CD4-positive, alpha-beta T cell treated with Interleukin-12 subunit alpha and Interleukin-12 subunit beta, for 1 hour (primary cell): ENCODE results near the gene ABCC10.
"Not testable (repeated sequence)": the region's sequence is repeated elsewhere in the genome, so short reads cannot be mapped to it uniquely, and the experiment has no call there.

Source experiments
- DNase-seq: peaks from one replicate; pipeline ENCODE4 v3.0.0-alpha.2; 2020

ABCC10 gene

GRCh38 chr6:43413002-43413401, 14.3 kb upstream of the ABCC10 start:
- DNase-seq = no peak

GRCh38 chr6:43415275-43415674, 12.1 kb upstream of the ABCC10 start:
- not testable (repeated sequence) for DNase-seq

DNA sequence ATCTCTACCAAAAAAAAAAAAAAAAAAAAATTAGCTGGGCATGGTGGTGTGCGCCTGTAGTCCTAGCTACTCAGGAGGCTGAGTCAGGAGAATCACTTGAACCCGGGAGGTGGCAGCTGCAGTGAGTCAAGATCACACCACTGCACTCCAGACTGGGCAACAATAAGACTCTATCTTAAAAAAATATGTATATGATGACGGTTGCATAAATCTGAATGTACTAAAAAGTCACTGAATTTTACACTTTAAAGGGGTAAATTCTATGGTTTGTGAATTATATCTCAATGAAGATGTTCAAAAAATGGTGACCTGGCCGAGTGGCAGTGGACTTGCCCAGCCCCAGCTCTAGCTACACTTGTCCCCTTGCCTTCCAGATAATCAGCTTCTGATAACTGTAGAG, 10.4 kb upstream of the ABCC10 start:
- DNase-seq = no peak

DNA sequence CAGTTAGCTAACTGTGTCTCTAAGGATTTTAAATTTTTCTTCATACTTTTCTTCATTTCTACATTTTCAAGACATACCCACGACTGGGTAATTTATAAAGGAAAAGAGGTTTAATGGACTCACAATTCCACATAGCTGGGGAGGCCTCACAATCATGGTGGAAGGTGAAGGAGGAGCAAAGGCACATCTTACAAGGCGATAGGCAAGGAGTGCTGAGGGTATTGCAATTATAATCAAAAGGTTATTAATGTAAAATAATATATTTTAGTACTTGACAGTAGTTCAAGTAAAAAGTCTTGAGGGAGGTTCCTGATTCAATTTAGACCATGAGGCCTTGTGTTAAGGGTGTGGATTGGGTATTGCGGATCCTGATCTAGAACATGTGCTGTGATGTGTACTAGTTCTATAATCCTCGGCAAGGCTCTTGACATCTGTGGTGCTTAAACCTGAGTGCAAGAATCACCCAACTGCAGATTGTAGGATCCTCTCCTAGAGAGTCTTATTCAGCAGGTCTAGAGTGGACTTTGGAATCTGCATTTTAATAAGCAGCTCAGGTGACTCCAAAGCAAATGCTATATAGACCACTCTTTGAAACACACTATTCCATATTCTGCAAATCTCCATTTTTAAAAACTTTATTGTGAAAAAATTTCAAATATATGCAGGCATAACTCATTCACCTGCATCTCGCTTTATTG, 7.2 kb upstream of the ABCC10 start:
- no peak for DNase-seq

DNA sequence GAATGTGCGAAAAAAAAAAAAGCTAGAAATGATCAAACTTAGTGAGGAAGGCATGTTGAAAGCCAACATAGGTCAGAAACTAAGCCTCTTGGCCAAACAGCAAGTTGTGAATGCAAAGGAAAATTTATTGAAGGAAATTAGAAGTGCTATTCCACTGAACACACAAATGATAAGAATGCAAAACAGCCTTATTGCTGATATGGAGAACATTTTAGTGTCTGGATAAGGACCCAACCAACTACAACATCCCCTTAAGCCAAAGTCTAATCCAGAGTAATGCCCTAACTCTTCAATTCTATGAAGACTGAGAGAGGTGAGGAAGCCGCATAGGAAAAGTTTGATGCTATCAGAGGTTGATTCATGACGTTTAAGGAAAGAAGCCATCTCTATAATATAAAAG, 5.5 kb upstream of the ABCC10 start:
- DNase-seq = no peak

DNA sequence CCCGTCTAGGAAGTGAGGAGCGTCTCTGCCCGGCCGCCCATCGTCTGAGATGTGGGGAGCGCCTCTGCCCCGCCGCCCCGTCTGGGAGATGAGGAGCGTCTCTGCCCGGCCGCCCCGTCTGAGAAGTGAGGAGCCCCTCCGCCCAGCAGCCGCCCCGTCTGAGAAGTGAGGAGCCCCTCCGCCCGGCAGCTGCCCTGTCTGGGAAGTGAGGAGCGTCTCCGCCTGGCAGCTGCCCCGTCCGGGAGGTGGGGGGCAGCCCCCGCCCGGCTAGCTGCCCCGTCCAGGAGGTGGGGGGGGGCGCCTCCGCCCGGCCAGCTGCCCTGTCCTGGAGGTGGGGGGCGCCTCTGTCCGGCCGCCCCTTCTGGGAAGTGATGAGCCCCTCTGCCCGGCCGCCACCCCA, 2.3 kb upstream of the ABCC10 start:
- DNase-seq = not testable (repeated sequence)

- DNase-seq = no peak
These were observed 374 bp upstream of the ABCC10 start for GRCh38 chr6:43426928-43427405.

- DNase-seq = no peak
These were observed 800 bp downstream of the ABCC10 start for GRCh38 chr6:43428112-43428570.

- DNase-seq = no peak
These were observed 1.5 kb downstream of the ABCC10 start for GRCh38 chr6:43428874-43429273.

DNA sequence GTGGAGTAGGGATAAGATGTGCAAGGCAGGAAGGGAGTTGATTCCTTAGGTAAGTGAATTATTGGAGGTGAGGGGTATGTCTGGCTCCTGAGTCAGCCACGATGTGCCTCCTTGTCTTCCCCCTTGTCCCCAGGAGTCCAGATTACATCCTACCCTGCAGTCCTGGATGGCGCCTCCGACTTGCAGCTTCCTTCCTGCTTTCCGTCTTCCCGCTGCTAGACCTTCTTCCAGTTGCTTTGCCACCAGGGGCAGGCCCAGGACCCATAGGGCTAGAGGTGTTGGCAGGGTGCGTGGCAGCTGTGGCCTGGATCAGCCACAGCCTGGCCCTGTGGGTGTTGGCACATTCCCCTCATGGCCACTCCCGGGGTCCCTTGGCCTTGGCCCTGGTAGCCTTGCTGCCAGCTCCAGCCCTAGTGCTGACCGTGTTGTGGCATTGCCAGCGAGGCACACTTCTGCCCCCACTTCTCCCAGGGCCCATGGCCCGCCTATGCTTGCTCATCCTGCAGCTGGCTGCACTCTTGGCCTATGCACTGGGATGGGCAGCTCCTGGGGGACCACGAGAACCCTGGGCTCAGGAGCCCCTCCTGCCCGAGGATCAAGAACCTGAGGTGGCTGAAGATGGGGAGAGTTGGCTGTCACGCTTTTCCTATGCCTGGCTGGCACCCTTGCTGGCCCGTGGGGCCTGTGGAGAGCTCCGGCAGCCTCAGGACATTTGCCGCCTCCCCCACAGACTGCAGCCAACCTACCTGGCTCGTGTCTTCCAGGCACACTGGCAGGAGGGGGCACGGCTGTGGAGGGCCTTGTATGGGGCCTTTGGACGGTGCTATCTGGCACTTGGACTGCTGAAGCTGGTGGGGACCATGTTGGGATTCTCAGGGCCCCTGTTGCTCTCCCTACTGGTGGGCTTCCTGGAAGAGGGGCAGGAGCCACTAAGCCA, 4.9 kb downstream of the ABCC10 start:
- no peak for DNase-seq

DNA sequence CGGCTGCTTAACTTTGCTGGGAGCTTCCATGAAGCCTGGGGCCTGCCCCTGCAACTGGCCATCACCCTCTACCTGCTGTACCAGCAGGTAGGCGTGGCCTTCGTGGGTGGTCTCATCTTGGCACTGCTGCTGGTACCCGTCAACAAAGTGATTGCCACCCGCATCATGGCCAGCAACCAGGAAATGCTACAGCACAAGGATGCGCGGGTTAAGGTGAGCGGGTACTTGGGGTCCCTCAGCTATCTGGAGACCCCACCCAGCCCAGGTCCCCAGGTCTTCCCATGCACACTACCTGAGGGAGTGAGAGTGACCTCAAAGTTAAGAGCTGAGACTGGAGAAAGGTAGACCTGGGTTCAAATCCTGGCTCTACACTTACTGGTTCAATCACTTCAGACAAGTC, 5.8 kb downstream of the ABCC10 start:
- DNase-seq = no peak

- no peak for DNase-seq
These were observed 6.9 kb downstream of the ABCC10 start for GRCh38 chr6:43434001-43434840.

- DNase-seq = no peak
These were observed 7.6 kb downstream of the ABCC10 start for GRCh38 chr6:43434943-43435342.

DNA sequence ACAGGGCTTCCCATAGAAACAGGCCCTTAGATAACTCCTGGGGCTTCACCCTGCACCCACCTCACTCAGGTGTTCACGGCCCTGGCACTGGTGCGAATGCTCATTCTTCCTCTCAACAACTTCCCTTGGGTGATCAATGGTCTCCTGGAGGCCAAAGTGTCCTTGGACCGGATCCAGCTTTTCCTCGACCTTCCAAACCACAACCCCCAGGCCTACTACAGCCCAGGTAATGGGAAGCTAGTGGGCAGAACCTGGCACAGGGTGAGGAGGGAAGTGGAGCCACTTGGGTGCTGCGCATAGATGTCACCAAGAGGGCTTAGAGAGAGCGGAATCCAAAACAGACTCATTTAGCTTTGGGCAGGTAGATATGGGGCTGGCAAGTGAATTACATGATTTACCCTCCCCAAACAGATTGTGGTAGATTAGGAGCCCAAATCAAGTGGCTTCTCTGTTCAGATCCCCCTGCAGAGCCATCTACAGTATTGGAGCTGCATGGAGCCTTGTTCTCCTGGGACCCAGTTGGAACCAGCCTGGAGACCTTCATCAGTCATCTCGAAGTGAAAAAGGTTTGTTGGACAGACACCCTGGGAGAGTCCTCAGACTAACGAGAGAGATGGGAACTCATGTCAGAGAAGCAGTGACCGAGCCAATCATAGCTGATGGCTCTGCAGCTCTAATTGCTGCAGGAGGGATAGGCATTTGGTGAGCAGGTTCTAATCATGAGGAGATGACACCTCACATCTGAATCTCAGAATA, 8.5 kb downstream of the ABCC10 start:
- no peak for DNase-seq

- no peak for DNase-seq
These were observed 9.4 kb downstream of the ABCC10 start for GRCh38 chr6:43436577-43437282.

- no peak for DNase-seq
These were observed 10.4 kb downstream of the ABCC10 start for GRCh38 chr6:43437700-43438099.

- no peak for DNase-seq
These were observed 15.6 kb downstream of the ABCC10 start for GRCh38 chr6:43442935-43443334.

DNA sequence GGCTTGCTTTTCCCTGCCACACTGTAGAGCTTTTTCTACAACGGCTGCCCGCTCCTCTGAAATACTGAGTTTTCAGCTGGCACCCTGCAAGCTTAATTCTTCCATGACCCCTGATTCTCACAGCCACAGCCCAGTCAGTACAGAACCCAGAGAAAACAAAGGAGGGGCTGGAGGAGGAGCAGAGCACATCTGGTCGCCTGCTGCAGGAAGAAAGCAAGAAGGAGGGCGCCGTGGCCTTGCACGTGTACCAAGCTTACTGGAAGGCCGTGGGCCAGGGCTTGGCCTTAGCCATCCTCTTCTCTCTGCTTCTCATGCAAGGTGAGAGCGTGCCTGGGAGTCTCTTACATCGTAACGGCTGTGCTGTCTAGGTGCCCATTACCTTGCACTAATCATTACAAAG, 16.7 kb downstream of the ABCC10 start:
- no peak for DNase-seq

- DNase-seq = no peak
These were observed 17.2 kb downstream of the ABCC10 start for GRCh38 chr6:43444582-43444981.

GRCh38 chr6:43445576-43445975, 18.2 kb downstream of the ABCC10 start:
- DNase-seq = no peak

GRCh38 chr6:43447604-43448003, 20.3 kb downstream of the ABCC10 start:
- no peak for DNase-seq

DNA sequence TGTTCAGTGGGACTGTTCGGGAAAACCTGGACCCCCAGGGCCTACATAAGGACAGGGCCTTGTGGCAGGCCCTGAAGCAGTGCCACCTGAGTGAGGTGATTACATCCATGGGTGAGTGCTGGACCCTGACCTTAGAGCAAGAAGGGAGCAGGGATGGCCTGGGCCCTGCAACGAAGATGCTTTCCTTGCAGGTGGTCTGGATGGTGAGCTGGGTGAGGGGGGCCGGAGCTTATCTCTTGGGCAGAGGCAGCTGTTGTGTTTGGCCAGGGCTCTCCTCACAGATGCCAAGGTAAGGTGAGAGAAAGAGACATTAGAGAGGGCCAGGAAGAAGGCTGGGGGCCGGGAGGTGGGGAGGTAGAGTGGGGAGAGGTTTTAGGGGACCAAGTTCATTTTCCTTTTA, 21.6 kb downstream of the ABCC10 start:
- no peak for DNase-seq
